ENCODE measurements around the gene CIAO2B. TPM values are rescaled to one million over a fixed set of nuclear protein-coding genes. Genes with fewer than 3 reads are reported as not detected.

Gene CIAO2B
- total and polyA plus RNA-seq, 2 donors (not counting 3 experiments of a cell fraction or from before 2014, with no cell fraction given) = 78.7 to 314 TPM

DNA sequence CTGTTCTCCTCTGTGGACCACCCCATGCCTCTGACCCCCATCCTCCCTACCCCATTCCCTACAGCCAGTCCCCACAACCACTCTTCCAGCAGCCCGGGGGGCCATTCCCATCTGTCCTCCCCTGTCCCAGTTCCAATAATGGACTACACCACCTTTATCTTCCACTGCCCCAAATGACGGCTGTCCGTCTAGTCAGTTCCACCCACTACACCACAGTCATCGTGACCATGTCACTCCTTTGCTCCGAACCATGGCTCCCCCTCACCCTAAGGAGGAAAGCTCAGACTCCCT, 38.6 kb downstream of the CIAO2B start:
- ChIA-PET CTCF (interaction anchor here (0.8 to 5.2 kb wide), 31 partner anchors 8 to 286 kb away, joined by 3 to 72 read pairs (median 6); partner anchors contain the start of genes CDH16, CES3, CIAO2B and NAE1), POLR2A (no interaction called here)
- dilution Hi-C loops (cut with MboI; ENCODE audit: extremely low pct_ligation_motif_present, low sequenced_read_pairs) = no loop called here
- TF ChIP-seq MAX (IDR thresholded peaks at IDR 0.05; ENCODE audit: insufficient read depth, insufficient read length) (no peak), POLR2AphosphoS5 (IDR thresholded peaks at IDR 0.05; ENCODE audit: insufficient read depth, low read depth, low read length) (no peak), EZH2 (IDR thresholded peaks at IDR 0.05; ENCODE audit: borderline replicate concordance, low read depth, low read length, severe bottlenecking) (no peak), FOS (IDR thresholded peaks at IDR 0.05; ENCODE audit: borderline replicate concordance, insufficient read depth, low read length) (no peak), POLR2A (IDR thresholded peaks at IDR 0.05; ENCODE audit: low read depth, low read length) (no peak), JUN (IDR thresholded peaks at IDR 0.05; ENCODE audit: borderline replicate concordance, insufficient read depth, insufficient read length, low read depth) (no peak), GATA2 (IDR thresholded peaks at IDR 0.05; ENCODE audit: insufficient read depth, insufficient read length, low read depth, low read length) (no peak), MYC (IDR thresholded peaks at IDR 0.05; ENCODE audit: low read depth, low read length) (no peak)
- TF ChIP-seq, protein P1, sequence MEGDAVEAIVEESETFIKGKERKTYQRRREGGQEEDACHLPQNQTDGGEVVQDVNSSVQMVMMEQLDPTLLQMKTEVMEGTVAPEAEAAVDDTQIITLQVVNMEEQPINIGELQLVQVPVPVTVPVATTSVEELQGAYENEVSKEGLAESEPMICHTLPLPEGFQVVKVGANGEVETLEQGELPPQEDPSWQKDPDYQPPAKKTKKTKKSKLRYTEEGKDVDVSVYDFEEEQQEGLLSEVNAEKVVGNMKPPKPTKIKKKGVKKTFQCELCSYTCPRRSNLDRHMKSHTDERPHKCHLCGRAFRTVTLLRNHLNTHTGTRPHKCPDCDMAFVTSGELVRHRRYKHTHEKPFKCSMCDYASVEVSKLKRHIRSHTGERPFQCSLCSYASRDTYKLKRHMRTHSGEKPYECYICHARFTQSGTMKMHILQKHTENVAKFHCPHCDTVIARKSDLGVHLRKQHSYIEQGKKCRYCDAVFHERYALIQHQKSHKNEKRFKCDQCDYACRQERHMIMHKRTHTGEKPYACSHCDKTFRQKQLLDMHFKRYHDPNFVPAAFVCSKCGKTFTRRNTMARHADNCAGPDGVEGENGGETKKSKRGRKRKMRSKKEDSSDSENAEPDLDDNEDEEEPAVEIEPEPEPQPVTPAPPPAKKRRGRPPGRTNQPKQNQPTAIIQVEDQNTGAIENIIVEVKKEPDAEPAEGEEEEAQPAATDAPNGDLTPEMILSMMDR (IDR thresholded peaks at IDR 0.05; ENCODE audit: extremely low read depth in 1 of 2, insufficient read depth in 1 of 2, low read depth in 1 of 2, low read length in 2 of 2) = no peak
- no peak overlapping the region for H2AFZ ChIP-seq (ENCODE audit: low read depth, low read length)
- no peak overlapping the region for H3K4me3 ChIP-seq (replicated peaks in 1 of 3; ENCODE audit: insufficient read depth in 1 of 3, low read depth in 1 of 3, low read length in 3 of 3)
- H3K9me3 ChIP-seq (replicated peaks; ENCODE audit: control insufficient read depth, insufficient read depth, low read length) = no peaks in the 10 kb centered on the region
- H3K27ac ChIP-seq (ENCODE audit: insufficient read depth, low read depth, low read length) = no peak overlapping the region
- H3K9me1 ChIP-seq (replicated peaks; ENCODE audit: control insufficient read depth, extremely low read depth, insufficient read depth, low read length) = no peaks in the 10 kb centered on the region
- DNase-seq (ENCODE audit: low read depth, low spot score) (no peak), FAIRE-seq (no peak)
- H3K79me2 ChIP-seq (ENCODE audit: control insufficient read depth, insufficient read depth, low read length) = no peaks in the 10 kb centered on the region
- intact Hi-C loops (cut with micrococcal nuclease) = loop anchor here (1.0 to 10.0 kb wide), 3 partner anchors 29 to 1959 kb away; no protein-coding TSS in a partner anchor
- peaks cover 8% of the 10 kb centered on the region for H3K4me1 ChIP-seq (ENCODE audit: control insufficient read depth, extremely low read depth, insufficient read depth, low read length)
- H3K36me3 ChIP-seq (ENCODE audit: control insufficient read depth in 2 of 2, extremely low read depth in 1 of 2, insufficient read depth in 2 of 2, low read length in 2 of 2) = no peaks in the 10 kb centered on the region
- no peaks in the 10 kb centered on the region for H3K27me3 ChIP-seq (ENCODE audit: control insufficient read depth in 2 of 2, insufficient read depth in 2 of 2, low read length in 2 of 2)
- no peaks in the 10 kb centered on the region for H4K20me1 ChIP-seq (replicated peaks; ENCODE audit: control insufficient read depth, extremely low read depth, insufficient read depth, low read length)
- H3K4me2 ChIP-seq (ENCODE audit: insufficient read depth, low read length) = no peak overlapping the region
- BruUV-seq (replicated peaks) = no TSS peak
- no peak overlapping the region for H3K9ac ChIP-seq (replicated peaks; ENCODE audit: extremely low read depth, insufficient read depth, low read length)
